ENCODE results near the gene THAP3. TPM values are rescaled to one million over a fixed set of nuclear protein-coding genes. Genes with fewer than 3 reads are reported as not detected.

THAP3 gene
- total RNA-seq, 4 donors from 2014 or later: 7.5 to 21.0 (median 13.2) TPM

DNA sequence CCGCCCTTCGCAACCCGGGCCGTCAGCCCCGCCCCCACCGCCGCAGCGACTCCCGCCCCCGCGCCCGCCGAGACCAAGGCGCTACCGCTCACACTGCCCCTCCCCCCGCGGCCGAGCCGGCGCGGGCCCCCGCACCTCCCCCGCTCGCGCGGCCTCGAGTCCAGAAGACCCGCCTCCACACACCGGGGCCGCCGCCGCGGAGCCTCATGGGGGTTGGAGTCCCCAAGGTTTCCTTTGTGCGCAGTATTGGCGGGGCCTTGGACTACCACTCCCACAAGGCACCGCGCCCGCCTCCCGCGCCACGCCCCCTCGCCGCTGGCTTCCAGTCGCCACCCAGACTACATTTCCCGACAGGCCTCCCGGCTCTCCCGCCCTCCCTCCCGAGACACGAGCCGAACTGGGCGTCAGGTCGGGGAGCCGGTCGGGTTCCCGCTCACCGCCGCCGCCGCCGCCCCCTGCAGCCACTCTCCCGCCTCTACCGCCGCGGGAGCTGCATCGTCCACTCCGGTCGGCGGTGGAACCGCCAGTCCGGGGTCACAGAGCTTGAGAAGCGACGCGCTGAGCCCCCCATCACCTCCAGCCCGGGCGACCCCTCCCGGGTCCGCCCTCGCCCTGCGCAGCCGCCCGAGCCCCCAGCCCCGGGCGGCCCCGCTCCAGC, 11.2 kb upstream of the THAP3 start, which contains the start of gene PHF13:
Gene PHF13, plus strand, starts transcription at position 371 of the 658 bp plus-strand sequence. CDS start 336 bp downstream, outside the sequence.
- peak; percentile 100 for DNase-seq
- WGBS, 2 donors (ENCODE audit: low coverage in 1 of 2): 2% methylated on average over 11 of the region's 84 CpGs; no CpG with 5 or more reads in 1 of the 2 donors
- H3K4me1 ChIP-seq: peaks cover 11 to 26% (median 22%) of the 10 kb centered on the region in 4 donors
- in situ Hi-C loops (cut with MboI; ENCODE audit: low pct_ligation_motif_present in 1 of 4, low pct_unique_long_range_greater_than_20kb in 1 of 4, low sequenced_read_pairs in 3 of 4) (no loop called here), intact Hi-C loops (cut with DNase I; ENCODE audit: low total_unique reads) (no loop called here)
- peak within 1 kb of the TSS; percentile 94 to 98 (median 96) for H3K27ac ChIP-seq
- peak within 1 kb of the TSS; percentile 73 to 99 (median 96) for H3K4me3 ChIP-seq
- H3K36me3 ChIP-seq: no peaks in the 10 kb centered on the region
- H3K27me3 ChIP-seq: no peaks in the 10 kb centered on the region
- no peaks in the 10 kb centered on the region for H3K9me3 ChIP-seq
- peak; percentile 61 to 84 (median 79) for TF ChIP-seq POLR2AphosphoS5 (IDR thresholded peaks at IDR 0.05)
- peak; percentile 56 for TF ChIP-seq POLR2A (IDR thresholded peaks at IDR 0.05)
- TF ChIP-seq EP300 (IDR thresholded peaks at IDR 0.05; ENCODE audit: low read depth): no peak
- TF ChIP-seq, protein P1, sequence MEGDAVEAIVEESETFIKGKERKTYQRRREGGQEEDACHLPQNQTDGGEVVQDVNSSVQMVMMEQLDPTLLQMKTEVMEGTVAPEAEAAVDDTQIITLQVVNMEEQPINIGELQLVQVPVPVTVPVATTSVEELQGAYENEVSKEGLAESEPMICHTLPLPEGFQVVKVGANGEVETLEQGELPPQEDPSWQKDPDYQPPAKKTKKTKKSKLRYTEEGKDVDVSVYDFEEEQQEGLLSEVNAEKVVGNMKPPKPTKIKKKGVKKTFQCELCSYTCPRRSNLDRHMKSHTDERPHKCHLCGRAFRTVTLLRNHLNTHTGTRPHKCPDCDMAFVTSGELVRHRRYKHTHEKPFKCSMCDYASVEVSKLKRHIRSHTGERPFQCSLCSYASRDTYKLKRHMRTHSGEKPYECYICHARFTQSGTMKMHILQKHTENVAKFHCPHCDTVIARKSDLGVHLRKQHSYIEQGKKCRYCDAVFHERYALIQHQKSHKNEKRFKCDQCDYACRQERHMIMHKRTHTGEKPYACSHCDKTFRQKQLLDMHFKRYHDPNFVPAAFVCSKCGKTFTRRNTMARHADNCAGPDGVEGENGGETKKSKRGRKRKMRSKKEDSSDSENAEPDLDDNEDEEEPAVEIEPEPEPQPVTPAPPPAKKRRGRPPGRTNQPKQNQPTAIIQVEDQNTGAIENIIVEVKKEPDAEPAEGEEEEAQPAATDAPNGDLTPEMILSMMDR (IDR thresholded peaks at IDR 0.05): no peak

DNA sequence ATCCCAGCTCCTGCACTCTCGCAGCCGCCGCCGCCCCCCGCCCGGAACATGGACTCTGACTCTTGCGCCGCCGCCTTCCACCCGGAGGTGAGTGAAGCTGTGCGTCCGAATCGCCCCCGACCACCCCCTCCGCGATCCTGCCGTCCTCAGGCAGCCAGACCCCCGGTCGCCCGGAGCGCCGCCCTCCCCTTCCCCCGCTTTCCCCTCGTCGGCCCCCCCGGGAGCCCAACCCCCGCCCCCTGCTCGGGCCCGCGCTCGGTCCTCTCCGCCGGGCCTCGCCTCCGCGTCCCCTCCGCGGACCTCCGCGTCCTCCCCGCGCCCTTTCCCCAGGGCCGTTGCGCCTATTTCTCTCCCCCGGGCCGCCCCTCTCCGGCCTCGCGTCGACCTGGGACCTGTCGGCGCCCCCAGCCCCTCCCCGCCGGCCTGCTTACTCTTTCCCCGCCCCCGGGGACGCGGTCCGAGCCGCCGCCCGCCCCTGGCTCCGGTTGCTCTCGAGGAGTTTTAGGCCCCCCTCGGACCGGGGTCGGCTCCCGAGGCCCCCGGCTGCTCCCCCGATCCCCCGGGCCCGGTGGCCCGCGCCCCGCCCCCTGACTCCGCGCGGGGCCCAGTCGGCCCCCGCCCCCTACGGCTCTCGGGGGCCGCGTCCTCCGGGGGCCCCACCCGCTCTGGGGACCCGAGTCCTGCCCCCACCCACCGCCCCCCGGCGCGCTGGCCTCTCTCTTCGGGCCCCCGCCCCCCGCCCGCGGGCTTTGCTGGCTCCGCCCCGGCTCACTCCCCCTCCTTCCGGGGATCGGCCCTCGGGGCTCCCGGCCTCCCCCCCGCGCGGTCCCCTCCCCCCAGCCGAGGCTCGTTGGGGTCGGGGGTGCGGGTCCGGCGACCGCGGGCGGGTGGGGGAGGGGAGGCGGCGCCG, 10.4 kb upstream of the THAP3 start:
- 2% methylated on average over 16 of the region's 117 CpGs; no CpG with 5 or more reads in 1 of the 2 donors for WGBS, 2 donors (ENCODE audit: low coverage in 1 of 2)
- Histone ChIP-seq H3K27ac (peak overlapping the region; percentile 94 to 98 (median 96)), H3K4me3 (peak overlapping the region; percentile 73 to 99 (median 96)), H3K36me3 (no peaks in the 10 kb centered on the region), H3K27me3 (no peaks in the 10 kb centered on the region), H3K4me1 (peaks cover 11 to 26% (median 22%) of the 10 kb centered on the region in 4 donors), H3K9me3 (no peaks in the 10 kb centered on the region)
- DNase-seq: peak; percentile 64
- in situ Hi-C loops (cut with MboI; ENCODE audit: low pct_ligation_motif_present in 1 of 4, low pct_unique_long_range_greater_than_20kb in 1 of 4, low sequenced_read_pairs in 3 of 4): no loop called here
- TF ChIP-seq, protein P1 (IDR thresholded peaks at IDR 0.05): no peak
- TF ChIP-seq EP300 (IDR thresholded peaks at IDR 0.05; ENCODE audit: low read depth) (no peak), POLR2A (IDR thresholded peaks at IDR 0.05) (no peak), POLR2AphosphoS5 (IDR thresholded peaks at IDR 0.05) (no peak)
- intact Hi-C loops (cut with DNase I; ENCODE audit: low total_unique reads): no loop called here

DNA sequence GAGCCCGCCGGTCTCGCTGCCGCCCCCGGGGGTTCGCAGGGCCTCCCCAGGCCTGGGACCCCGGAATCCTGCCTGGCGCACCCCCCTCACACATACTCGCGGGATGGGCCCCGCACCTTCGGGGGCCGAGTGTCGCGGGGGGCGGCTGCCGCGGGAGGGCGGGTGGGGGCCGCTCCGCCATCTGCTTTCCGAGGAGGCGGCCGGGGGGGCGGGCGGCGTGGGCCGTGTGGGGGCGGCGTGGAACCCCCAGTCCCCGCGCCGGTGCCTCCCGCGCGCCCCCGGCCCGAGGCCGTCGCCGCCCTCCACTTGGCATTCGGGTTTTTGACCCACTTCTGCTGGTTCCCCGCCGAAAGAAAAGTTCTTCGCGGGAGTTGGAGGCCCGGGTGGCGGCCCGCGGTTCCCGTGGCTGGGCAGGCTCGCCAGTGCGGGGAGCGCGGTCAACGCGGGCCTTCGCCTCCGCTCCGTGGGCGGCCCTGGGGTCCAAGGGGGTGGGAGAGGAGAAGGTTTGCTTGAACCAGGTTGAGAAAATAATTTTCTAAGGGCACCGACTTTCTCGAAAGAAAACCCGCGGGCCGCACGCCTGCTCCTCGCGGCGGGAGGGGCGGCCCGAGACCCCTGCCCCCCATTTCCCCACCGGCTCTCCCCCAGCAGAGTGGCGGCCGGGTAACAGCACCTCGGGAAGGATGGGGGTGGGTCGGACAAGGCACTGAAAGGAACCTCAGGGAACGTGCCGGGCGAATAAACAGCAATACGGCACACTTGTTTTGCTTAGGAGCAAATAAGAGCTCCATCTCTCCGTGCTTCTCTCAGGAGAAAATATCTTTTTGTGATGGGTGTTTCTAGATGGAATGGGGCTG, 9.5 kb upstream of the THAP3 start:
- in situ Hi-C loops (cut with MboI; ENCODE audit: low pct_ligation_motif_present in 1 of 4, low pct_unique_long_range_greater_than_20kb in 1 of 4, low sequenced_read_pairs in 3 of 4): no loop called here
- DNase-seq: no peak
- H3K4me1 ChIP-seq: peaks cover 6 to 23% (median 20%) of the 10 kb centered on the region in 4 donors
- peaks cover 0 to 6% (median 0%) of the 10 kb centered on the region in 4 donors for H3K36me3 ChIP-seq
- intact Hi-C loops (cut with DNase I; ENCODE audit: low total_unique reads): no loop called here
- no peaks in the 10 kb centered on the region for H3K9me3 ChIP-seq
- TF ChIP-seq, protein P1 (IDR thresholded peaks at IDR 0.05): no peak
- TF ChIP-seq POLR2AphosphoS5 (IDR thresholded peaks at IDR 0.05): no peak
- TF ChIP-seq POLR2A (IDR thresholded peaks at IDR 0.05): no peak
- TF ChIP-seq EP300 (IDR thresholded peaks at IDR 0.05; ENCODE audit: low read depth): no peak
- H3K27me3 ChIP-seq: no peaks in the 10 kb centered on the region
- WGBS, 2 donors (ENCODE audit: low coverage in 1 of 2): 6% methylated on average over 25 of the region's 82 CpGs; no CpG with 5 or more reads in 1 of the 2 donors
- H3K4me3 ChIP-seq: peak overlapping the region; percentile 73 to 99 (median 96)
- peak overlapping the region; percentile 94 to 98 (median 96) for H3K27ac ChIP-seq
